Parathyroid adenoma (tissue), 2 donors: ENCODE measurements around the gene SLC2A4.

ENCODE experiments used
- H2AFZ ChIP-seq: fragments of 300-600 bp; sonication (generic); one replicate; pipeline ENCODE4 v1.7.0; 2017; ENCODE audit warnings: antibody characterized with exemption, mild to moderate bottlenecking
- H3K27ac ChIP-seq: fragments of 300-600 bp; sonication (generic); one replicate; pipeline ENCODE4 v1.7.0; 2017
- H3K27me3 ChIP-seq: fragments of 300-600 bp; sonication (generic); one replicate; pipeline ENCODE4 v1.7.0; 2017; ENCODE audit warnings: low read length; ENCODE audit not compliant: control insufficient read depth, insufficient read depth
- H3K36me3 ChIP-seq: fragments of 300-600 bp; sonication (generic); one replicate; pipeline ENCODE4 v1.7.0; 2017; ENCODE audit warnings: low read length; ENCODE audit not compliant: control insufficient read depth, insufficient read depth
- H3K4me1 ChIP-seq: fragments of 300-600 bp; sonication (generic); one replicate; pipeline ENCODE4 v1.7.0; 2017; ENCODE audit warnings: control low read depth
- H3K4me2 ChIP-seq: fragments of 300-600 bp; sonication (generic); one replicate; pipeline ENCODE4 v1.7.0; 2017; ENCODE audit warnings: low read length
- H3K4me3 ChIP-seq: fragments of 300-600 bp; sonication (generic); one replicate; pipeline ENCODE4 v1.7.0; 2017; ENCODE audit warnings: low read depth, low read length
- H3K79me2 ChIP-seq: fragments of 300-600 bp; sonication (generic); one replicate; pipeline ENCODE4 v1.7.0; 2017; ENCODE audit warnings: control low read depth
- H3K9ac ChIP-seq: fragments of 300-600 bp; sonication (generic); one replicate; pipeline ENCODE4 v1.7.0; 2017; ENCODE audit warnings: mild to moderate bottlenecking
- H3K9me3 ChIP-seq: fragments of 300-600 bp; sonication (generic); one replicate; pipeline ENCODE4 v1.7.0; 2017; ENCODE audit warnings: low read length; ENCODE audit not compliant: control insufficient read depth
- TF ChIP-seq, protein P1 (sequence below): fragments of 300-600 bp; sonication (generic); IDR thresholded peaks from one replicate; pipeline ENCODE4 v1.7.0; 2017; ENCODE audit warnings: antibody characterized with exemption, mild to moderate bottlenecking
- donor health status: primary hyperparathyroidism.

SLC2A4 gene

DNA sequence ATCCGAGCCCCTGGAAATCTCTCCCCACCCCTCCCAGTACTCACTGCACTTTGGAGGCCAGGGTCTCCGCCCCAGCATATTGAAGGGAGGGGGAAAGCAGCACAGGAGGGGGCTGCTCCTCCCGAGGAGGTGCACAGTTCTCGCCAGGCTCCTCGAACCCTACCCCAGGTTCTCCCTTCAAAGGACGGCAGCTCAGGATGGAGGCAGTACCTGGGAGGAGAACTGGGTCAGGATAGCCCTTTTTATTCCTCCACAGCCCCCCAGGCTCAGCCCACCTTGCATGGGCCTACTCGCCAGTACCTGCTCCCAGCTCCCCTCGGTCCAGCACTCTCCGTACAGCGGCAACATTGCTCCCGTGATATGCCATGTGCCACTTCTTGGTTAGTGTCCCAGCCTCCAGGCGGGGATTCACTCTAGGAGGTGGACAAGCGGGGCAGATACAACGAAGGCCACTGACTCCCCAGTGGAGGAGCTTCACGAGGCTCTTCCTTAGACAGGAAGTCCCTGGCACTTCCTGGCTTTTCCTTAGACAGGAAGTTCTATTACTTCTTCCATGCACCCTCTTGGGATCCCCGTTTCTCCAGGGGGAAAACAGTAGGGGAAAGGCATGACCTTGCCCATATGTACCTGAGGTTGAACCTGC lies 35.8 kb downstream of the SLC2A4 start:
- H3K9ac ChIP-seq: no peak overlapping the region
- no peaks in the 10 kb centered on the region for H3K36me3 ChIP-seq
- H2AFZ ChIP-seq: no peak overlapping the region
- H3K4me3 ChIP-seq: no peak overlapping the region
- H3K27me3 ChIP-seq: no peaks in the 10 kb centered on the region
- peaks cover 10% of the 10 kb centered on the region for H3K4me1 ChIP-seq
- H3K27ac ChIP-seq: no peak overlapping the region
- TF ChIP-seq, protein P1, sequence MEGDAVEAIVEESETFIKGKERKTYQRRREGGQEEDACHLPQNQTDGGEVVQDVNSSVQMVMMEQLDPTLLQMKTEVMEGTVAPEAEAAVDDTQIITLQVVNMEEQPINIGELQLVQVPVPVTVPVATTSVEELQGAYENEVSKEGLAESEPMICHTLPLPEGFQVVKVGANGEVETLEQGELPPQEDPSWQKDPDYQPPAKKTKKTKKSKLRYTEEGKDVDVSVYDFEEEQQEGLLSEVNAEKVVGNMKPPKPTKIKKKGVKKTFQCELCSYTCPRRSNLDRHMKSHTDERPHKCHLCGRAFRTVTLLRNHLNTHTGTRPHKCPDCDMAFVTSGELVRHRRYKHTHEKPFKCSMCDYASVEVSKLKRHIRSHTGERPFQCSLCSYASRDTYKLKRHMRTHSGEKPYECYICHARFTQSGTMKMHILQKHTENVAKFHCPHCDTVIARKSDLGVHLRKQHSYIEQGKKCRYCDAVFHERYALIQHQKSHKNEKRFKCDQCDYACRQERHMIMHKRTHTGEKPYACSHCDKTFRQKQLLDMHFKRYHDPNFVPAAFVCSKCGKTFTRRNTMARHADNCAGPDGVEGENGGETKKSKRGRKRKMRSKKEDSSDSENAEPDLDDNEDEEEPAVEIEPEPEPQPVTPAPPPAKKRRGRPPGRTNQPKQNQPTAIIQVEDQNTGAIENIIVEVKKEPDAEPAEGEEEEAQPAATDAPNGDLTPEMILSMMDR: no peak
- no peaks in the 10 kb centered on the region for H3K9me3 ChIP-seq
- no peak overlapping the region for H3K4me2 ChIP-seq
- peaks cover 24% of the 10 kb centered on the region for H3K79me2 ChIP-seq

- Histone ChIP-seq H3K36me3 (no peaks in the 10 kb centered on the region), H3K9me3 (no peaks in the 10 kb centered on the region), H3K4me1 (peaks cover 10% of the 10 kb centered on the region)
Measured at GRCh38 chr17:7318121-7318860, 36.8 kb downstream of the SLC2A4 start.

DNA sequence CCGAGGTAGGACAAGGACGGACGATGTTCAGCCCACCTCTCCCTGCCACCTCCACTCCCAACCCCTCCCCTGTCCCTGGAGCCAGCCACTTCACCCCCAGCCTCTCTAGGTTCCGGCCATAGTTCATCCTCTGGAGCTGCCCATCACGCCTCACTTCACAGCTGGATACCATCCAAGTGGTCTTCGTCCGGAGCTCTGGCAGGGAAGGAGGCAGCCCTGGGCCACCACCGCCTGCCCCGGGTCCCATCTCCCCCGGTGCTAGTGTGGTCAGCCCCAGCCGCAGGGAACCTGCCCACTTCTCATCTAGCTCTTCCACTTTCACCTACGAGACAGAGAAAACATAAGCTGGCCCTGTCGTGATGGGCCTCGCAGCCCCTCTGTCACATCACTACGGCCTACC lies 39.9 kb downstream of the SLC2A4 start:
- TF ChIP-seq, protein P1: no peak
- H3K4me2 ChIP-seq: no peak overlapping the region
- no peak overlapping the region for H2AFZ ChIP-seq

More at GRCh38 chr17:7318121-7318860, 36.8 kb downstream of the SLC2A4 start:
- no peak overlapping the region for H3K4me2 ChIP-seq
- H3K9ac ChIP-seq: no peak overlapping the region
- no peak overlapping the region for H3K27ac ChIP-seq
- TF ChIP-seq, protein P1: no peak
- H3K79me2 ChIP-seq: peaks cover 16% of the 10 kb centered on the region
- H3K4me3 ChIP-seq: no peak overlapping the region
- no peak overlapping the region for H2AFZ ChIP-seq
- no peaks in the 10 kb centered on the region for H3K27me3 ChIP-seq

GRCh38 chr17:7322520-7323194 lies 41.1 kb downstream of the SLC2A4 start:
- Histone ChIP-seq H3K4me3 (no peak overlapping the region), H3K27me3 (no peaks in the 10 kb centered on the region), H3K36me3 (no peaks in the 10 kb centered on the region), H3K79me2 (peaks cover 7% of the 10 kb centered on the region), H3K27ac (no peak overlapping the region), H3K9ac (no peak overlapping the region), H3K9me3 (no peaks in the 10 kb centered on the region), H3K4me2 (no peak overlapping the region), H3K4me1 (no peaks in the 10 kb centered on the region), H2AFZ (no peak overlapping the region)
- TF ChIP-seq, protein P1: no peak

More for the DNA sequence above, 39.9 kb downstream of the SLC2A4 start:
- Histone ChIP-seq H3K27me3 (no peaks in the 10 kb centered on the region), H3K79me2 (peaks cover 7% of the 10 kb centered on the region), H3K9ac (no peak overlapping the region), H3K27ac (no peak overlapping the region), H3K9me3 (no peaks in the 10 kb centered on the region), H3K36me3 (no peaks in the 10 kb centered on the region), H3K4me1 (no peaks in the 10 kb centered on the region), H3K4me3 (no peak overlapping the region)
